Endodermal cell (in vitro differentiated cells): ENCODE results near the gene LYZ. TPM values are rescaled to one million over a fixed set of nuclear protein-coding genes. Genes with fewer than 3 reads are reported as not detected.

ENCODE experiments used
- DNase-seq: peaks from one replicate; pipeline ENCODE4 v3.0.0-alpha.2; 2017
- H3K27ac ChIP-seq: 2 replicates; pipeline ENCODE4 v1.5.1; 2013; ENCODE audit warnings: mild to moderate bottlenecking, low read depth, low read length, moderate library complexity
- H3K27me3 ChIP-seq: 2 replicates; pipeline ENCODE4 v1.6.1; 2013; ENCODE audit warnings: mild to moderate bottlenecking, low read length, moderate library complexity; ENCODE audit not compliant: insufficient read depth, control insufficient read depth, poor library complexity, severe bottlenecking
- H3K36me3 ChIP-seq: 2 replicates; pipeline ENCODE4 v1.7.0; 2013; ENCODE audit warnings: mild to moderate bottlenecking, low read length, moderate library complexity; ENCODE audit not compliant: control insufficient read depth, insufficient read depth
- H3K4me1 ChIP-seq: one replicate; pipeline ENCODE4 v1.7.0; 2013; ENCODE audit warnings: low read length; ENCODE audit not compliant: control insufficient read depth, insufficient read depth
- H3K4me3 ChIP-seq: 2 replicates; pipeline ENCODE4 v1.5.1; 2013; ENCODE audit warnings: mild to moderate bottlenecking, low read length, moderate library complexity
- H3K9ac ChIP-seq: 2 replicates; pipeline ENCODE4 v1.6.1; 2013; ENCODE audit warnings: mild to moderate bottlenecking, low read length, moderate library complexity; ENCODE audit not compliant: poor library complexity, severe bottlenecking; ENCODE audit errors: extremely low read depth
- H3K9me3 ChIP-seq: 2 replicates; pipeline ENCODE4 v1.6.1; 2013; ENCODE audit warnings: mild to moderate bottlenecking, low read length, moderate library complexity; ENCODE audit not compliant: control insufficient read depth
- H3K27ac Mint-ChIP-seq: 2 replicates; pipeline ENCODE4 v1.8.0; 2020; ENCODE audit warnings: mixed read lengths
- H3K27me3 Mint-ChIP-seq: 2 replicates; pipeline ENCODE4 v1.8.0; 2021; ENCODE audit warnings: mild to moderate bottlenecking, mixed read lengths; ENCODE audit not compliant: insufficient read depth
- H3K36me3 Mint-ChIP-seq: 2 replicates; pipeline ENCODE4 v1.8.0; 2020; ENCODE audit warnings: low read depth, mixed read lengths
- H3K4me1 Mint-ChIP-seq: 2 replicates; pipeline ENCODE4 v1.8.0; 2020; ENCODE audit warnings: mixed read lengths
- H3K4me3 Mint-ChIP-seq: 2 replicates; pipeline ENCODE4 v1.8.0; 2020; ENCODE audit warnings: mild to moderate bottlenecking, moderate library complexity, mixed read lengths
- H3K9me3 Mint-ChIP-seq: 2 replicates; pipeline ENCODE4 v1.8.0; 2020; ENCODE audit warnings: mild to moderate bottlenecking, mixed read lengths
- WGBS, 2 experiments: methylation state at CpG; one replicate each; pipeline versions ENCODE4 v1.1.5 to v1.1.7; 2013; ENCODE audit warnings: missing lambda C conversion rate in 2 of 2, mixed read lengths in 1 of 2; ENCODE audit not compliant: insufficient coverage in 1 of 2, insufficient read length in 1 of 2; 5-methylcytosine and 5-hydroxymethylcytosine counted together
- total RNA-seq, 2 donors: library from RNA; stranded (reverse); fragmentation: NEBNext Ultra II Directional in 1 of 2; extraction: Animal tissue kit (Norgen Biotek cat#: 25700) in 1 of 2; gene quantifications; 2 replicates in 1 of 2; 3 replicates in 1 of 2; pipeline ENCODE4 v1.2.1, GENCODE V29; 2021
- TF ChIP-seq, protein P1 (sequence below): fragments of 200-600 bp; sonication (generic); conservative IDR thresholded peaks from 2 replicates; pipeline ENCODE4 v1.5.0; 2021; ENCODE audit warnings: antibody characterized with exemption, mild to moderate bottlenecking

The LYZ gene
- total RNA-seq, 2 donors from 2014 or later = not detected

DNA sequence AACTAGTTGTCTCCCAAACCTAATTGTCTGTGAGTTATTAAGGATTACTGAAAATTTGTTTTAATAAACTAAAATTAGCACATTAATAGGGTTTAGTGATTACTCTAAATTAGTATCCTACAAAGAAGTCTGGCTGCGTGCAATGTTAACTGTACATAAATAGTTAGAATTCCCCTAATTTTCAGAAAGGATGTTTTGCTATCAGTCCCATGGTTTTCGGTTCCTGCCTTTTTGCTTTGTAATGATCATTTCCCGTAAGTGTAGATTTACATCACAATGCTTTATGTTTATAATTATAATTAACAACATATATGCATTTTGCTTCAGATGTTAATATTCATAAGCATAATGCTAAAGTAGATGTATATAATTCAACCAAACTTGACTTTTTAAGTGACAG, 19.8 kb upstream of the LYZ start:
- Mint-ChIP-seq H3K4me3 (peak overlapping the region; percentile 67), H3K27ac (no peak overlapping the region), H3K36me3 (peaks cover 18% of the 10 kb centered on the region), H3K4me1 (peaks cover 52% of the 10 kb centered on the region), H3K9me3 (no peaks in the 10 kb centered on the region), H3K27me3 (no peaks in the 10 kb centered on the region)
- Histone ChIP-seq H3K27ac (no peak overlapping the region), H3K9me3 (peaks cover 2% of the 10 kb centered on the region), H3K4me1 (no peaks in the 10 kb centered on the region), H3K9ac (no peak overlapping the region), H3K27me3 (no peaks in the 10 kb centered on the region), H3K36me3 (no peaks in the 10 kb centered on the region), H3K4me3 (peak overlapping the region; percentile 89)
- DNase-seq = no peak
- WGBS, 2 experiments = 100% methylated on average over 2 of the region's 3 CpGs; no CpG with 5 or more reads in 1 of the 2 experiments
- TF ChIP-seq, protein P1, sequence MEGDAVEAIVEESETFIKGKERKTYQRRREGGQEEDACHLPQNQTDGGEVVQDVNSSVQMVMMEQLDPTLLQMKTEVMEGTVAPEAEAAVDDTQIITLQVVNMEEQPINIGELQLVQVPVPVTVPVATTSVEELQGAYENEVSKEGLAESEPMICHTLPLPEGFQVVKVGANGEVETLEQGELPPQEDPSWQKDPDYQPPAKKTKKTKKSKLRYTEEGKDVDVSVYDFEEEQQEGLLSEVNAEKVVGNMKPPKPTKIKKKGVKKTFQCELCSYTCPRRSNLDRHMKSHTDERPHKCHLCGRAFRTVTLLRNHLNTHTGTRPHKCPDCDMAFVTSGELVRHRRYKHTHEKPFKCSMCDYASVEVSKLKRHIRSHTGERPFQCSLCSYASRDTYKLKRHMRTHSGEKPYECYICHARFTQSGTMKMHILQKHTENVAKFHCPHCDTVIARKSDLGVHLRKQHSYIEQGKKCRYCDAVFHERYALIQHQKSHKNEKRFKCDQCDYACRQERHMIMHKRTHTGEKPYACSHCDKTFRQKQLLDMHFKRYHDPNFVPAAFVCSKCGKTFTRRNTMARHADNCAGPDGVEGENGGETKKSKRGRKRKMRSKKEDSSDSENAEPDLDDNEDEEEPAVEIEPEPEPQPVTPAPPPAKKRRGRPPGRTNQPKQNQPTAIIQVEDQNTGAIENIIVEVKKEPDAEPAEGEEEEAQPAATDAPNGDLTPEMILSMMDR = no peak

DNA sequence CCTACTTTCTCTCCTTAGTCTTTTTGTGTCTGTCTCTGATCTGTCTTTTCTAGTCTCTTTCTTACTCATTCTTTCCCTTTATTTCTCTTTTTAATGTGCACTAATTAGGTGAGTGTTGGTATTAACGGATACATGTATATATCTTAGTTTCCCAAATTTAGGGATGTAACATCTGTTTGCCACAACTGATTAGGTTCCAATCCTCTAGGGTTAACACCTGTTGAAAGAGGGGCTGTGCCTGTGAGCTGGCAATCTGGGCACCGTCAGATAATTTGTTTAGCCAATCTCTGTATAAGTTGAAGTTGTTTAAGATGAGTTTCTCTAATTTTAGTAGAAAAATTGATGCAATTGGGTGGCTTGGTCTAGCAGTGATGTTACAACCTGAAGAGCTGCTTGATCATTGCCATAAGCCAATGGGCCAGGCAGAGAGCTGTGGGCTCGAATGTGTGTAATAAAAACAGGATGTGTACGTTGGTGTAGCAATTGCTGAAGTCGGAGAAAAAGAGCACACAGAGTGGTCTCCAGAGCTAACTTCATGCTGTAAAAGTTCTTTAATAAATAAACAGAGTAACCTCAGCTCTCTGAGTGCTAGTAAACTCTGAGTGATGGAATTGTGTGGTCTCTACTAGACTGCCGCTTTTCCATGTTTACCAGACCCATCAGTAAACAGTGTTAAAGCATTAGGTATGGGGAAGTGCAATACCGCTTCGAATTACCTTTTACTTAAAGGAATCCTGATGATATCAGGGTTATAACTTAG, 18.3 kb upstream of the LYZ start:
- H3K4me1 Mint-ChIP-seq = peaks cover 49% of the 10 kb centered on the region
- H3K27ac Mint-ChIP-seq = peak overlapping the region; percentile 97

GRCh38 chr12:69330475-69331473, 17.4 kb upstream of the LYZ start:
- Mint-ChIP-seq H3K4me1 (peaks cover 49% of the 10 kb centered on the region), H3K36me3 (peaks cover 16% of the 10 kb centered on the region), H3K4me3 (peak overlapping the region; percentile 67), H3K27me3 (no peaks in the 10 kb centered on the region), H3K9me3 (no peaks in the 10 kb centered on the region), H3K27ac (peak overlapping the region; percentile 97)
- DNase-seq = peak; percentile 93
- 2 to 5% methylated on average over 10 to 15 of the region's 18 CpGs for WGBS, 2 experiments
- Histone ChIP-seq H3K27me3 (no peaks in the 10 kb centered on the region), H3K4me1 (peaks cover 7% of the 10 kb centered on the region), H3K27ac (no peak overlapping the region), H3K9ac (peak overlapping the region; percentile 77), H3K9me3 (no peaks in the 10 kb centered on the region), H3K4me3 (peak overlapping the region; percentile 89), H3K36me3 (no peaks in the 10 kb centered on the region)
- TF ChIP-seq, protein P1 = no peak

More for the DNA sequence above, 18.3 kb upstream of the LYZ start:
- Histone ChIP-seq H3K36me3 (no peaks in the 10 kb centered on the region), H3K9me3 (no peaks in the 10 kb centered on the region), H3K27me3 (no peaks in the 10 kb centered on the region), H3K27ac (no peak overlapping the region), H3K4me1 (peaks cover 7% of the 10 kb centered on the region), H3K9ac (peak overlapping the region; percentile 77), H3K4me3 (peak overlapping the region; percentile 89)
- no peak for DNase-seq
- H3K9me3 Mint-ChIP-seq = no peaks in the 10 kb centered on the region
- H3K27me3 Mint-ChIP-seq = no peaks in the 10 kb centered on the region
- TF ChIP-seq, protein P1 = no peak
- peak overlapping the region; percentile 67 for H3K4me3 Mint-ChIP-seq
- 82 to 88% methylated on average over 4 to 8 of the region's 8 CpGs for WGBS, 2 experiments
- peaks cover 18% of the 10 kb centered on the region for H3K36me3 Mint-ChIP-seq
